ENCODE results near the gene NHSL2.
"Not testable (repeated sequence)": the region's sequence is repeated elsewhere in the genome, so short reads cannot be mapped to it uniquely, and the experiment has no call there.

Gene NHSL2

GRCh38 chrX:72133851-72134546 is 223.4 kb downstream of the NHSL2 start:
- no peak for DNase-seq

DNA sequence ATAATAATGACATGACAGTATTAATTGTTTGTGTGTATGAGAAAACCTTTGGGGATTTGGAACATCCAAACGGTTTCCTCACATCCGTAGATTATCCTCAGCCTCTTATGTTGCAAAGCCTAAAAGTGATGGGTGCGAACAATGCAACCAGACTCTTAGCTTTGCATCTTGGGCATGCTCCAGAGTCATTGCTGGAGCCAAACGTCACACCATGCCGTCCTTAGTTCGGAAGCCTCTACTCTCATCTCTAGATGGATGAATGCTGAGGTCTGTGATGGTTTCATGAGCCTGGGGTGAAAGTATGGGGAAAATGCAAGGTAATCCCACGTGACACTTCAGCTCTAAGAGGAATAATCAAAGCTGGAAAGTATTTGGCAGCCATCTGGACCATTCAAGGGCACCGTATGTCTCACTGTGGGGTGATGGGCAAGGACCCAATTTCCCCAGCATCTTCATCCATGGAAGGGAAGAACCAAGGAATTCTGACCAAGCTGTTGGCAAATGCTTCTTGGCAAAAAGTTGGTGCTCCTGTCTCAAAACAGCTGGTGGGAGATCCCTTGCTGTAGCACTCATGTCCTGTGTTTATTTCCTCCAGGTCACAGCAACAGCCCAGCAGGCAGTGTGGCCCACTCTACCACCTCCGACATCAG is 227.3 kb downstream of the NHSL2 start:
- no peak for DNase-seq

DNA sequence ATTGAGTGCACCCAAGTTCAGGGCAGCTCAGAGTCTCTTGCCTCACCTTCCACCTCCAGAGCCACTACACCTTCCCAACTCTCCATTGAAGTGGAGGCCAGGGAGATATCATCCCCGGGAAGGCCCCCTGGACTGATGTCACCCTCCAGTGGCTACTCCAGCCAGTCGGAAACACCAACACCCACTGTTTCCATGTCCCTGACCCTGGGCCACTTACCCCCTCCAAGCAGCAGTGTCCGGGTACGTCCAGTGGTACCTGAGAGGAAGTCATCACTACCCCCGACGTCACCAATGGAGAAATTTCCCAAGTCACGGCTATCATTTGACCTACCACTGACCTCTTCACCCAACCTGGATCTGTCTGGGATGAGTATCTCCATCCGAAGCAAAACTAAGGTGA is 228.9 kb downstream of the NHSL2 start:
- DNase-seq, result no peak

GRCh38 chrX:72141372-72142004 is 230.8 kb downstream of the NHSL2 start:
- no peak for DNase-seq

GRCh38 chrX:72142094-72142793 is 231.6 kb downstream of the NHSL2 start:
- no peak for DNase-seq

GRCh38 chrX:72142794-72143608 is 232.4 kb downstream of the NHSL2 start:
- DNase-seq, result no peak

DNA sequence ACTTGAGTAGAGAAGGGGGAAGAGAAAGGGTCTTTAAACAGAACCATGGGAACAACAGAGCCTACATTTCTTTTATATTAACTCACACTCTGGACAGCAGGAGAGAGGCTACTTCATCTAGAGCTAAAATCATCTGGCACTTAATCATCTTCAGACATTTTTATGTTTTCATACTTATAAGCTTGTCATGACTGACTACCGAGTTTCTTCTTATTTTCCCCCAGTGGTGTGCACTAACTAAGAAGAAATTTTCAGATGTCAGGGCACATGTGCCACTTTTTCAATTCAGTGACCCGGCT is 232.9 kb downstream of the NHSL2 start:
- no peak for DNase-seq

- no peak for DNase-seq
These were observed 234.5 kb downstream of the NHSL2 start for GRCh38 chrX:72145181-72145580.

GRCh38 chrX:72146527-72146926 is 235.9 kb downstream of the NHSL2 start:
- no peak for DNase-seq

- DNase-seq, result no peak
These were observed 248.1 kb downstream of the NHSL2 start for GRCh38 chrX:72158773-72159172.

GRCh38 chrX:72159769-72160168 is 249.1 kb downstream of the NHSL2 start:
- DNase-seq, result no peak

DNA sequence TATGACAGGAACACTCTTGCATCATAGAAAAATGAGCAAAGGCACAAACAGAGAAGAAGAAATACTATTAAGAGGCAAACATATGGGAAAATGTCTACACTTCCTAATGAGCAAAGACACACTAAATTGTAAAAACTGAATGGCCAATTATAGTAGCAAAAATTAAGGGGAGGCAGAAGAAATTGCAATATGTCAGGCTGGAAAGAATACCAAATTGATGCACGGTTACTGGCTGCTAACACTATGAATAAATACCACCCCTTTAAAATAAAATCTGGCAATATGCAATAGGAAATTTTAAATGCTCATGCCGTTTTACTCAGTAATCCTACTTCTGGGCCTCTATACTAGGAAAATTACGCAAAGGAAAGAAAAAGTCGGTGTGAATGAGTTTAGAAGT is 254.9 kb downstream of the NHSL2 start:
- DNase-seq, result no peak

GRCh38 chrX:72169008-72169728 is 258.5 kb downstream of the NHSL2 start:
- DNase-seq, result peak; percentile 68

- not testable (repeated sequence) for DNase-seq
These were observed 265.6 kb downstream of the NHSL2 start for GRCh38 chrX:72176289-72176688.

GRCh38 chrX:72176981-72177380 is 266.3 kb downstream of the NHSL2 start:
- no peak for DNase-seq

- DNase-seq, result no peak
These were observed 269.9 kb downstream of the NHSL2 start for GRCh38 chrX:72180539-72180938.

DNA sequence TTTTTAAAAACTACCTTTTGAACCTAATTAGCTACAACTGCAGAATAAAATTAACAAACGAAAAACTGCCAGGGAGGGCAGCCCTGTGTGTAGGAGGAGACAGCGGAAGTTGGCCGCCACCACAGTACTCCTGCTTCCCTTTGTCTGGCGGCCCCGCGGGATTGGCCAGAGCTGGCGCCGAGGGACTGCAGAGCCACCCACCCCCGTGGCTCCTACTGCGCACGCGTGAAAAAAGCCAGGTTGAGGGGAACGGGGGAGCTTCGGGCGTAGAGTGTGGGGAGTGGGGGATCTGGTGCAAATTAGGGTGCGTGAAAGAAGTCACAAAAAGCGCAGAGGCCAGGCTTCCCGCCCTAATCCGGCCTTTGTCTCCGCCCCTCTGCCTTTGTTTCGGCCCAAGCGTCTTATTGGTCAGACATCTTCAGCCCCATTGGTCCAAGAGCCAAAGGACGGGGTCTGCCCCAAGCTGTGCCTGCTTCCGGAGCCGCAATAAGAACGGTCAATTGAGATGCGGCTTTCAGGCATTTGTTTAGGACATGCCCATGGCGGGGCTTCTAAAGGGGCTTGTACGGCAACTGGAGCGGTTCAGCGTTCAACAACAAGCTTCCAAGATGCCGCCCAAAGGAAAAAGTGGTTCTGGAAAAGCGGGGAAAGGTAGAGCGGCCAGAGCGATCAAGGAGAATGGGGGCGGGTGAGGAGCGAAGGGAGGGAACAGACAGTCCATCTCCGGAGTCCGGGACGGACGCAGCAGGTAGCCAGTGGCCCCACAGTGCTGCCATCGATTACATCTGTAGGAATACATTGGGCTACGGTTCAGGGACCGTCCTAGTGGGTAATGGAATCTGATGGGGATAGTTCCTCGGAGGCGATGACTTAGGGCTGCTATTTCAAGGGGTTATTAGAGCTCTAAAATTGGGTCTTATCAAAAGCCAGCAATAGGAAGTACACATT is 270.8 kb downstream of the NHSL2 start, which contains the start of gene PIN4:
TSS of gene PIN4 (plus strand) at position 580 of the 948 bp plus-strand sequence. CDS start at position 609, 29 bp downstream.
- DNase-seq, result peak; percentile 92

- DNase-seq, result no peak
These were observed 272.3 kb downstream of the NHSL2 start for GRCh38 chrX:72182924-72183323.

DNA sequence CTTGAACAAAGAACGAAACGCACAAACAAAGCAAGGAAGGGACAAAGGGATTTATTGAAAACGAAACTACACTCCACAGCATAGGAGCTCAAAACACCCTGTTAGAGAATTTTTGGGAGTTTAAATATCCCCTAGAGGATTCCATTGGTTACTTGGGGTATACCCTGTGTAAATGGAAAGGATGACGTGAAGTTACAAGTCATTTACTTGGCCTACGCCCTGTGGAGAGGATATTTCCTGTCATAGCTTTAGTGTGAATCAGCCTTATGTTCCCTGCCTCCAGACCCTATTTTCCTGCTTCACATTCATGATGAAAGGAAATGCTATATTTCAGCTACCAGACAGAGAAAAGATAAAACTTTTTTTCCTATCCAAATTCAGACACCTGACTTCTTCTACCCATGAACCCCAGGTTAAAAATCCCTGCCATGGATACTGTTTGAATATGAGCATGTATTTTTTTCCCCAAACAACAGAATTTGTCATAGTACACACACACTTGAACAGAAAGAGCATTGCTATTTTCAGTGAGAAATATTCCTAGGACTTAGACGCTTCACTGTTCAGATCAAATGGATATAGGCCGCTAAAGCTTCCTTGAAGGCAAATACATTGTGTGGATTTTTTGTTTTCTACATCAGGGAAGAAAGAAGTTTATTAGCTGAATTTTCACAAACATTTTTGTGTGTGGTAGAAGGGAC is 291.3 kb downstream of the NHSL2 start:
- DNase-seq, result no peak

Data from activated effector memory CD4-positive, alpha-beta T cell treated with anti-CD3 and anti-CD28 coated beads, Interleukin-2, amount 50 U/mL, for 16 hours (primary cell).